CD14-positive monocyte (primary cell): ENCODE data around the gene IP6K1. TPM values are rescaled to one million over a fixed set of nuclear protein-coding genes. Genes with fewer than 3 reads are reported as not detected.

Experiments used
- DNase-seq, 3 donors: peaks; one replicate each; pipeline ENCODE4 v3.0.0-alpha.2; 2011 to 2022
- H2AFZ ChIP-seq: 2 replicates; pipeline ENCODE4 v1.6.0; 2012; ENCODE audit warnings: mild to moderate bottlenecking, low read depth, low read length, inconsistent platforms; ENCODE audit not compliant: insufficient read depth, poor library complexity, severe bottlenecking
- H3K27ac ChIP-seq, 2 donors: 1 replicate in 1 of 2; 2 replicates in 1 of 2; pipeline ENCODE4 v1.5.1; 2012 to 2013; ENCODE audit warnings: low read length in 2 of 2, control low read depth in 1 of 2, inconsistent platforms in 1 of 2, low read depth in 1 of 2, mild to moderate bottlenecking in 1 of 2
- H3K27me3 ChIP-seq, 2 donors: one replicate each; pipeline versions ENCODE4 v1.6.0 to v1.6.1; 2011 to 2013; ENCODE audit warnings: low read length in 2 of 2; ENCODE audit not compliant: control insufficient read depth in 2 of 2, insufficient read depth in 2 of 2
- H3K36me3 ChIP-seq, 2 donors: replicated peaks in 1 of 2; 1 replicate in 1 of 2; 2 replicates in 1 of 2; pipeline versions ENCODE4 v1.5.1 to v1.6.1; 2012 to 2013; ENCODE audit warnings: low read length in 2 of 2, control low read depth in 1 of 2, inconsistent platforms in 1 of 2, mild to moderate bottlenecking in 1 of 2; ENCODE audit not compliant: insufficient read depth in 2 of 2, control insufficient read depth in 1 of 2
- H3K4me1 ChIP-seq, 2 donors: 1 replicate in 1 of 2; 2 replicates in 1 of 2; pipeline versions ENCODE4 v1.5.1 to v1.6.1; 2012 to 2013; ENCODE audit warnings: low read length in 2 of 2, control low read depth in 1 of 2, inconsistent platforms in 1 of 2, mild to moderate bottlenecking in 1 of 2, moderate library complexity in 1 of 2; ENCODE audit not compliant: insufficient read depth in 2 of 2, control insufficient read depth in 1 of 2
- H3K4me2 ChIP-seq: replicated peaks from 2 replicates; pipeline ENCODE3; 2012; ENCODE audit warnings: low read length, moderate library complexity, mild to moderate bottlenecking; ENCODE audit not compliant: poor library complexity, severe bottlenecking; ENCODE audit errors: extremely low read depth
- H3K4me3 ChIP-seq, 3 experiments: fragments of 200-600 bp in 1 of 3; sonication (generic) in 1 of 3; replicated peaks in 1 of 3; 1 replicate in 2 of 3; 2 replicates in 1 of 3; pipeline ENCODE4 v1.5.1; 2011 to 2013; ENCODE audit warnings: low read length in 3 of 3, mild to moderate bottlenecking in 3 of 3, control low read depth in 2 of 3, low read depth in 2 of 3, inconsistent platforms in 1 of 3, moderate library complexity in 1 of 3
- H3K79me2 ChIP-seq: 2 replicates; pipeline ENCODE4 v1.6.0; 2012; ENCODE audit warnings: mild to moderate bottlenecking, control low read depth, inconsistent platforms, low read length, moderate library complexity; ENCODE audit not compliant: insufficient read depth
- H3K9ac ChIP-seq: 2 replicates; pipeline ENCODE4 v1.6.0; 2017; ENCODE audit warnings: low read length, mild to moderate bottlenecking; ENCODE audit not compliant: insufficient read depth, poor library complexity, severe bottlenecking
- H3K9me3 ChIP-seq, 2 donors: replicated peaks in 1 of 2; 1 replicate in 1 of 2; 2 replicates in 1 of 2; pipeline versions ENCODE4 v1.5.1 to v1.6.1; 2012 to 2013; ENCODE audit warnings: low read length in 2 of 2, control low read depth in 1 of 2; ENCODE audit not compliant: control insufficient read depth in 1 of 2, insufficient read depth in 1 of 2
- H4K20me1 ChIP-seq: 2 replicates; pipeline ENCODE4 v1.6.0; 2012; ENCODE audit warnings: mild to moderate bottlenecking, low read length, control low read depth, moderate library complexity; ENCODE audit not compliant: insufficient read depth
- H3K27ac Mint-ChIP-seq, 7 donors: one replicate each; pipeline ENCODE4 v1.8.0; 2020; ENCODE audit warnings: mild to moderate bottlenecking in 7 of 7, mixed read lengths in 7 of 7, moderate library complexity in 6 of 7, inconsistent platforms in 2 of 7
- H3K27me3 Mint-ChIP-seq, 3 donors: one replicate each; pipeline ENCODE4 v1.8.0; 2021 to 2022; ENCODE audit warnings: low read depth in 3 of 3, mild to moderate bottlenecking in 3 of 3, mixed read lengths in 3 of 3, moderate library complexity in 3 of 3, inconsistent platforms in 1 of 3
- H3K36me3 Mint-ChIP-seq, 2 donors: one replicate each; pipeline ENCODE4 v1.8.0; 2020; ENCODE audit warnings: mixed read lengths in 2 of 2, inconsistent platforms in 1 of 2, mild to moderate bottlenecking in 1 of 2
- H3K4me1 Mint-ChIP-seq: one replicate; pipeline ENCODE4 v1.8.0; 2020; ENCODE audit warnings: mild to moderate bottlenecking, mixed read lengths
- H3K4me3 Mint-ChIP-seq, 2 donors: one replicate each; pipeline ENCODE4 v1.8.0; 2020; ENCODE audit warnings: mild to moderate bottlenecking in 2 of 2, mixed read lengths in 2 of 2, moderate library complexity in 1 of 2
- H3K9me3 Mint-ChIP-seq, 7 donors: one replicate each; pipeline ENCODE4 v1.8.0; 2020 to 2022; ENCODE audit warnings: mixed read lengths in 7 of 7, mild to moderate bottlenecking in 6 of 7, moderate library complexity in 6 of 7, inconsistent platforms in 2 of 7
- WGBS: methylation state at CpG from one replicate; pipeline ENCODE4 v1.1.5; 2013; ENCODE audit warnings: missing lambda C conversion rate; ENCODE audit not compliant: insufficient coverage; 5-methylcytosine and 5-hydroxymethylcytosine counted together
- intact Hi-C, 2 donors: fragments of 100-400 bp; cut with micrococcal nuclease; formaldehyde crosslinking; loops; one replicate each; pipeline versions ENCODE4 v1.15.0 to v1.15.1; 2023
- polyA plus RNA-seq, 3 donors: library from polyadenylated mRNA; depleted of rRNA in 1 of 3; unstranded in 2 of 3; stranded (reverse) in 1 of 3; fragments of 300-500 nt in 2 of 3; fragments of >200 nt in 1 of 3; fragmentation: Illumina TruSeq in 2 of 3; gene quantifications; 1 replicate in 2 of 3; 2 replicates in 1 of 3; pipeline ENCODE4 v1.2.3, GENCODE V29; 2012 to 2021
- TF ChIP-seq, protein P1 (sequence below): fragments of 200-600 bp; IDR thresholded peaks from one replicate; pipeline ENCODE4 v1.8.0; 2022; ENCODE audit warnings: antibody characterized with exemption, mild to moderate bottlenecking

The IP6K1 gene
- polyA plus RNA-seq, 3 donors = 15.8 to 27.1 (median 16.1) TPM

- DNase-seq = no peak
- intact Hi-C loops = no loop called here
Measured at GRCh38 chr3:49807431-49808114, 21.2 kb upstream of the IP6K1 start.

DNA sequence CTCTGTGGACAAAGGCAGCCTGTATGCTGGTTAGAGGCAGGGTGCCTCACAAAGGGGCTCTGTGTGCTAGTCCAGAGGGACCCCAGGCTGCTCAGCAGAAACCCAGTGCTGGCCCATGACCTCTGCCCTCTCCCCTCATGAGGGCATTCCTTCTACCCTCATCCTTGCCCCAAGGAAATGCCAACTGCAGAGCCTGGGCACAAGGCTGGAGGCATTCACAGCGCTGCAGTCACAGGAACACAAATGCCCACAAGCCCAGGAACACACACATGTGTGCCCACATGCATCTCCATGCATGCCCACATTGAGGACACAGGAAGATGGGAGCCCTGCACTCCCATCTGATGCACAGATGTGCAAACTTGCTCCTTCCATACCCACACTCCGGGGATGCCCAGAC, 20.5 kb upstream of the IP6K1 start:
- Mint-ChIP-seq H3K27me3 (peaks cover 9 to 16% (median 13%) of the 10 kb centered on the region in 3 donors), H3K36me3 (peaks cover 47 to 52% of the 10 kb centered on the region in 2 donors), H3K27ac (peak overlapping the region in 1 of 7 donors; percentile 33), H3K4me3 (no peak overlapping the region), H3K9me3 (peaks cover 0 to 3% (median 0%) of the 10 kb centered on the region in 7 donors), H3K4me1 (peaks cover 73% of the 10 kb centered on the region)
- H3K79me2 ChIP-seq = peaks cover 24% of the 10 kb centered on the region
- TF ChIP-seq, protein P1, sequence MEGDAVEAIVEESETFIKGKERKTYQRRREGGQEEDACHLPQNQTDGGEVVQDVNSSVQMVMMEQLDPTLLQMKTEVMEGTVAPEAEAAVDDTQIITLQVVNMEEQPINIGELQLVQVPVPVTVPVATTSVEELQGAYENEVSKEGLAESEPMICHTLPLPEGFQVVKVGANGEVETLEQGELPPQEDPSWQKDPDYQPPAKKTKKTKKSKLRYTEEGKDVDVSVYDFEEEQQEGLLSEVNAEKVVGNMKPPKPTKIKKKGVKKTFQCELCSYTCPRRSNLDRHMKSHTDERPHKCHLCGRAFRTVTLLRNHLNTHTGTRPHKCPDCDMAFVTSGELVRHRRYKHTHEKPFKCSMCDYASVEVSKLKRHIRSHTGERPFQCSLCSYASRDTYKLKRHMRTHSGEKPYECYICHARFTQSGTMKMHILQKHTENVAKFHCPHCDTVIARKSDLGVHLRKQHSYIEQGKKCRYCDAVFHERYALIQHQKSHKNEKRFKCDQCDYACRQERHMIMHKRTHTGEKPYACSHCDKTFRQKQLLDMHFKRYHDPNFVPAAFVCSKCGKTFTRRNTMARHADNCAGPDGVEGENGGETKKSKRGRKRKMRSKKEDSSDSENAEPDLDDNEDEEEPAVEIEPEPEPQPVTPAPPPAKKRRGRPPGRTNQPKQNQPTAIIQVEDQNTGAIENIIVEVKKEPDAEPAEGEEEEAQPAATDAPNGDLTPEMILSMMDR = no peak
- H3K9ac ChIP-seq = peak overlapping the region; percentile 9
- no peak for DNase-seq
- H3K4me2 ChIP-seq = peak overlapping the region; percentile 0
- no peak overlapping the region for H2AFZ ChIP-seq
- peaks cover 8% of the 10 kb centered on the region for H4K20me1 ChIP-seq
- peaks cover 47 to 64% of the 10 kb centered on the region in 2 donors for H3K4me1 ChIP-seq
- WGBS = 21% methylated on average over 2 of the region's 2 CpGs
- H3K4me3 ChIP-seq = no peak overlapping the region
- peak overlapping the region in 1 of 2 donors; percentile 33 for H3K27ac ChIP-seq
- no peaks in the 10 kb centered on the region for H3K9me3 ChIP-seq
- intact Hi-C loops = no loop called here
- peaks cover 34 to 47% of the 10 kb centered on the region in 2 donors for H3K36me3 ChIP-seq
- H3K27me3 ChIP-seq = peaks cover 0 to 1% of the 10 kb centered on the region in 2 donors

More at GRCh38 chr3:49807431-49808114, 21.2 kb upstream of the IP6K1 start:
- peaks cover 8% of the 10 kb centered on the region for H4K20me1 ChIP-seq
- peaks cover 41 to 54% of the 10 kb centered on the region in 2 donors for H3K36me3 ChIP-seq
- H3K9me3 ChIP-seq = no peaks in the 10 kb centered on the region
- Mint-ChIP-seq H3K9me3 (peaks cover 0 to 3% (median 0%) of the 10 kb centered on the region in 7 donors), H3K4me1 (peaks cover 72% of the 10 kb centered on the region), H3K36me3 (peaks cover 52 to 58% of the 10 kb centered on the region in 2 donors), H3K27me3 (peaks cover 4 to 9% (median 6%) of the 10 kb centered on the region in 3 donors), H3K4me3 (no peak overlapping the region), H3K27ac (peak overlapping the region in 2 of 7 donors; percentile 65 to 70)
- no peak overlapping the region for H2AFZ ChIP-seq
- H3K4me2 ChIP-seq = no peak overlapping the region
- H3K27me3 ChIP-seq = no peaks in the 10 kb centered on the region
- 55% methylated on average over 8 of the region's 13 CpGs for WGBS
- no peak overlapping the region for H3K9ac ChIP-seq
- peak overlapping the region in 1 of 2 donors; percentile 10 for H3K27ac ChIP-seq
- H3K4me3 ChIP-seq = no peak overlapping the region
- TF ChIP-seq, protein P1 = no peak
- H3K79me2 ChIP-seq = peaks cover 31% of the 10 kb centered on the region
- peaks cover 52 to 64% of the 10 kb centered on the region in 2 donors for H3K4me1 ChIP-seq
